Measurements from ENCODE around the gene IQGAP2. TPM values are rescaled to one million over a fixed set of nuclear protein-coding genes. Genes with fewer than 3 reads are reported as not detected.

Gene IQGAP2
- total RNA-seq, 1 experiment from 2014 or later = not detected

DNA sequence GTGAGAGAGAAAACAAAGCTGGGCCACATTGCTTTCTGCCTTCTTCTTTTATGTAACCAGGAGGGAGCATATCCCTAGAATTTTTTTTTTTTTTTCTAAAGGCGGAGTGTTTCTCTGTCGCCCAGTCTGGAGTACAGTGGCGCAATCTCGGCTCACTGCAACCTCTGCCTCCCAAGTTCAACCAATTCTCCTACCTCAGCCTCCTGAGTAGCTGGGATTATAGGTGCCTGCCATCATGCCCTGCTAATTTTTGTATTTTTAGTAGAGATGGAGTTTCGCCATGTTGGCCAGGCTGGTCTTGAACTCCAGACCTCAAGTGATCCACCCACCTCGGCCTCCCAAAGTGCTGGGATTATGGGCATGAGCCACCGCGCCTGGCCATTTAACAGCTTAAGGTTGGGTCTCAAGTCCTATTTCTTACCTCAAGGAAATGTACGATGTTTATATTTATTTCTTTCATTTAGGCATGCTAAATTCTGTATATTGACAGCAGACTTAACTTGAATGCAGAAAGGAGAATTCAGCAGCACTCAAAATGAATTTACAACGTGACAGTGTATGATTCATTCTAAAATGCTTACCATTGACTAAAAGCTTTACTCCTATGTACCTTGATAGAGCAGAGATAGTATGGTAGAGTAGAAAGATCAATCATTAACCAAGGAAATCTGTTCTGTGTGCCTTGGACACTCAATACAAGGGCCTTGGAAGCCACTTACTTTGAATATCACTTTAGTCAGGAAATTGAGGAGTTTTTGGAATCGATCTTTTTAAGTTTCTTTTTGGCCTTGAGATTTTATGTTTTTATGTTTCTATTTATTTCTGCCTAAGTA lies 119.2 kb downstream of the IQGAP2 start:
- no peak overlapping the region for H3K27ac ChIP-seq (ENCODE audit: low read length)
- POLR2A ChIA-PET (ENCODE audit: unreplicated experiment) = no interaction called here
- no peaks in the 10 kb centered on the region for H3K36me3 ChIP-seq (ENCODE audit: low read depth, low read length)
- H3K4me2 ChIP-seq (ENCODE audit: low read length) = no peak overlapping the region
- no peaks in the 10 kb centered on the region for H3K9me2 ChIP-seq (replicated peaks; ENCODE audit: low read length)
- CTCF ChIA-PET = no interaction called here
- TF ChIP-seq, protein P1, sequence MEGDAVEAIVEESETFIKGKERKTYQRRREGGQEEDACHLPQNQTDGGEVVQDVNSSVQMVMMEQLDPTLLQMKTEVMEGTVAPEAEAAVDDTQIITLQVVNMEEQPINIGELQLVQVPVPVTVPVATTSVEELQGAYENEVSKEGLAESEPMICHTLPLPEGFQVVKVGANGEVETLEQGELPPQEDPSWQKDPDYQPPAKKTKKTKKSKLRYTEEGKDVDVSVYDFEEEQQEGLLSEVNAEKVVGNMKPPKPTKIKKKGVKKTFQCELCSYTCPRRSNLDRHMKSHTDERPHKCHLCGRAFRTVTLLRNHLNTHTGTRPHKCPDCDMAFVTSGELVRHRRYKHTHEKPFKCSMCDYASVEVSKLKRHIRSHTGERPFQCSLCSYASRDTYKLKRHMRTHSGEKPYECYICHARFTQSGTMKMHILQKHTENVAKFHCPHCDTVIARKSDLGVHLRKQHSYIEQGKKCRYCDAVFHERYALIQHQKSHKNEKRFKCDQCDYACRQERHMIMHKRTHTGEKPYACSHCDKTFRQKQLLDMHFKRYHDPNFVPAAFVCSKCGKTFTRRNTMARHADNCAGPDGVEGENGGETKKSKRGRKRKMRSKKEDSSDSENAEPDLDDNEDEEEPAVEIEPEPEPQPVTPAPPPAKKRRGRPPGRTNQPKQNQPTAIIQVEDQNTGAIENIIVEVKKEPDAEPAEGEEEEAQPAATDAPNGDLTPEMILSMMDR (conservative IDR thresholded peaks at IDR 0.05; ENCODE audit: low read depth, low read length) = no peak
- no peak for TF ChIP-seq EZH2phosphoT487 (IDR thresholded peaks at IDR 0.05; ENCODE audit: borderline replicate concordance, low read length)
- TF ChIP-seq EZH2 (IDR thresholded peaks at IDR 0.05; ENCODE audit: low read length, unreplicated experiment) = no peak
- DNase-seq (no peak), ATAC-seq (no peak)
- intact Hi-C loops (cut with micrococcal nuclease) = no loop called here
- no peaks in the 10 kb centered on the region for H4K20me1 ChIP-seq (ENCODE audit: low read length)
- no peaks in the 10 kb centered on the region for H3F3A ChIP-seq (ENCODE audit: low read length, unreplicated experiment)
- BruUV-seq (replicated peaks) = no TSS peak
- H3K4me3 ChIP-seq (ENCODE audit: low read length) = no peak overlapping the region
- peaks cover 51% of the 10 kb centered on the region for H3K27me3 ChIP-seq (ENCODE audit: low read length)
- H3K79me2 ChIP-seq (ENCODE audit: low read length) = no peaks in the 10 kb centered on the region
- no peak overlapping the region for H3K9ac ChIP-seq (ENCODE audit: low read length)
- no peaks in the 10 kb centered on the region for H3K9me3 ChIP-seq (ENCODE audit: low read length)
- H2AFZ ChIP-seq (ENCODE audit: low read length) = no peak overlapping the region
- no peaks in the 10 kb centered on the region for H3K4me1 ChIP-seq (ENCODE audit: insufficient read depth, low read length)

DNA sequence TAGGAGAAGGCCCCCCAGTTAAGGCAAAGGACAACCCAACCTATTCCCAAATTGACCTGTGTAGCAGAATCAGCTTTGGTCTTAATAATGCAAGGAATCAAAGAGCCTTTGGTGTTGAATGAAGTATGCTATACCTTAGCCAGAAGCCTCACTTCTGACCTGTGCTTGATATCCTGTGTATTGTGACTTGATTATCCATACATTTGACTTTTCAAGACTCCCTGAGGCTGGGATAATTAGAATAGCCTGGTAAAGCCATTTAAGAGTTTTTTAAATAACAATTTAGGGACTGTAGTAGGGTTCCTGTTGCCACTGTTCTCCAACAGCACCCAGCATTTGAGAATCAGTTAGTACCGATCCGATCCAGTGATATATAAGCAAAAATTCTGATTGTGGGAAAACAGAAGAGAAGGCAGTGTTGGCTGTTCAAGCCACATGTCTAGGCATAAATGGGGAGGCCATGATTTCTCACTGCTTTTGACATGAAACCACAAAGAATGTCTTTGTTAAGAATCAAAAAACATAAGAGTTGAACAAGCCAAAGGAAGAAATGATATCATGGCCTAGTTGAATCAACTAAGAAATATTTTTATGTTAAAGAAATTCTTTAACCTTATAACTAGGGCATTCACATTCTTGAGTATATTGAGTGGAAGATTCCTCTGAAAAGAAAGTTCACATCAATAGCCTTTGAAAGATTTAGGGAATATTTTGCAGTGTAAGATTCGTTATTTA lies 121.2 kb downstream of the IQGAP2 start:
- no TSS peak for BruUV-seq (replicated peaks)
- Histone ChIP-seq H4K20me1 (ENCODE audit: low read length) (no peaks in the 10 kb centered on the region), H3K27ac (ENCODE audit: low read length) (no peak overlapping the region), H3K9me3 (ENCODE audit: low read length) (no peaks in the 10 kb centered on the region), H3K4me1 (ENCODE audit: insufficient read depth, low read length) (no peaks in the 10 kb centered on the region), H3K9me2 (replicated peaks; ENCODE audit: low read length) (no peaks in the 10 kb centered on the region), H3K79me2 (ENCODE audit: low read length) (no peaks in the 10 kb centered on the region), H3K36me3 (ENCODE audit: low read depth, low read length) (no peaks in the 10 kb centered on the region), H3K27me3 (ENCODE audit: low read length) (peaks cover 48% of the 10 kb centered on the region), H3F3A (ENCODE audit: low read length, unreplicated experiment) (no peaks in the 10 kb centered on the region), H2AFZ (ENCODE audit: low read length) (no peak overlapping the region), H3K9ac (ENCODE audit: low read length) (no peak overlapping the region), H3K4me3 (ENCODE audit: low read length) (no peak overlapping the region), H3K4me2 (ENCODE audit: low read length) (no peak overlapping the region)
- POLR2A ChIA-PET (ENCODE audit: unreplicated experiment) = no interaction called here
- no peak for TF ChIP-seq EZH2 (IDR thresholded peaks at IDR 0.05; ENCODE audit: low read length, unreplicated experiment)
- DNase-seq (no peak), ATAC-seq (no peak)
- CTCF ChIA-PET = no interaction called here
- intact Hi-C loops (cut with micrococcal nuclease) = no loop called here

DNA sequence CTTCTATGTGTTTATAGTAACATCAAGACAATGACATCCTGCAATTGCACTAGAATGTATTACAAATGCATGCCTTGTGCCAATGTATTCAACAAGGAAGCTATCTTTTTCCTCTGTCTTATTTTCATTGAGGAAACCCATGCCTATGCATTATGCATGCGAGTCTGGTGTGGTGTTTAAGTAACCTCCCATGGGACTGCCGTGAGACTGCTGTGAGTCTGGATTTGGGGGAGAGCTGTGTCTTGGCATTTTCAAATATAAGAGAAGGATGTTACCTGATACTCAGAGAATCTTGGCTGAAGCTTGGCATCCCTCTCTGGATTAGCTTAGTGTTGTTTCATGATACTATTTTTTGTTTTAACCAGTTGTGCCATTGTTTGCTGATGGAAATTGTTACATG lies 121.8 kb downstream of the IQGAP2 start:
- no peaks in the 10 kb centered on the region for H3K9me3 ChIP-seq (ENCODE audit: low read length)
- H3K4me2 ChIP-seq (ENCODE audit: low read length) = no peak overlapping the region
- intact Hi-C loops (cut with micrococcal nuclease) = no loop called here
- H3K36me3 ChIP-seq (ENCODE audit: low read depth, low read length) = no peaks in the 10 kb centered on the region
- TF ChIP-seq, protein P1 (conservative IDR thresholded peaks at IDR 0.05; ENCODE audit: low read depth, low read length) = no peak
- H3F3A ChIP-seq (ENCODE audit: low read length, unreplicated experiment) = no peaks in the 10 kb centered on the region
- no peaks in the 10 kb centered on the region for H4K20me1 ChIP-seq (ENCODE audit: low read length)
- BruUV-seq (replicated peaks) = no TSS peak
- no peak overlapping the region for H3K9ac ChIP-seq (ENCODE audit: low read length)
- H2AFZ ChIP-seq (ENCODE audit: low read length) = no peak overlapping the region
- no peak overlapping the region for H3K4me3 ChIP-seq (ENCODE audit: low read length)
- no peaks in the 10 kb centered on the region for H3K79me2 ChIP-seq (ENCODE audit: low read length)
- no peaks in the 10 kb centered on the region for H3K9me2 ChIP-seq (replicated peaks; ENCODE audit: low read length)
- CTCF ChIA-PET = no interaction called here
- H3K27ac ChIP-seq (ENCODE audit: low read length) = no peak overlapping the region
- no peaks in the 10 kb centered on the region for H3K4me1 ChIP-seq (ENCODE audit: insufficient read depth, low read length)
- ATAC-seq (no peak), DNase-seq (no peak)
- POLR2A ChIA-PET (ENCODE audit: unreplicated experiment) = no interaction called here
- H3K27me3 ChIP-seq (ENCODE audit: low read length) = peaks cover 42% of the 10 kb centered on the region

Measured in PC-3 (cell line).